Measurements from ENCODE around the gene SAMD11.
A peak's percentile ranks its signal among the peaks of the same experiment; 100 is the strongest.

The SAMD11 gene

DNA sequence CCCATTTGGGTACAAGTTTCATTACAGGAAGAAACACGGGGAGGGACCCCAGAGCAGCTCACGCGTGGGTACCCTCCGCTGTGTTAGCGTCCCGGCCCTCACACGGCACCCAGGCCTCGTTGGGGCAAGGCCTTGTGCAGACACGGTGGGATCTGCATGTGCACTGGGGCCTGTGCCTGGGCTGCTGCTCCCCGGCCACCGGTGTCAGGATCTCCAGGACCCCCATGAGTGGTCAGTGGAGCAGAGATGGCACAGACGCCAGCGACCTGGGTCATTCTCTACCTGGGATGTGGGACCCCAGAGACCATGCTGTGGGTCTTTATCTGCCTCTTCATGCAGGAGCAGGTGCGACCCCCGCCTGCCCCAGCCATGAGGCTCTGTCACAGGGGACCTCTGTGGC, 5.4 kb upstream of the SAMD11 start:
- no peak for DNase-seq

DNA sequence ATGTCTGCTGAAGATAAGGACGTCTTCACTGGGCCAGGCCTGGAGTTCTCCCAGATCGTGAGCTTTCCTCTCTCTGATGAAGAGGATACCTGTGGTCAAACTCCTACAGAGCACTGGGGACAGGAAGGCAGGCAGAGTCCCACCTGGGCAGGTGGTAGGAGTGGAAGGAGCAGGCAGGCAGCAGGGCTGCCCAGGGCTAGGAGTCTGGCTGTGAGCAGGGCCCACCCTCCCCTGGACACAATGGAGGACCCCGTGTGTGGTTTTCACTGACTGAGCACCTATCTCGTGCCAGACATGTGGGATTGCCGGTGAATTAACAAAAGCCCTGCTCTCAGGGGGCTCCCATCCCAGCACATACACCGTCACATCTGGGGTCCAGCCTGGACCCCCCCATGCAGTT, 4.9 kb upstream of the SAMD11 start:
- no peak for DNase-seq

DNA sequence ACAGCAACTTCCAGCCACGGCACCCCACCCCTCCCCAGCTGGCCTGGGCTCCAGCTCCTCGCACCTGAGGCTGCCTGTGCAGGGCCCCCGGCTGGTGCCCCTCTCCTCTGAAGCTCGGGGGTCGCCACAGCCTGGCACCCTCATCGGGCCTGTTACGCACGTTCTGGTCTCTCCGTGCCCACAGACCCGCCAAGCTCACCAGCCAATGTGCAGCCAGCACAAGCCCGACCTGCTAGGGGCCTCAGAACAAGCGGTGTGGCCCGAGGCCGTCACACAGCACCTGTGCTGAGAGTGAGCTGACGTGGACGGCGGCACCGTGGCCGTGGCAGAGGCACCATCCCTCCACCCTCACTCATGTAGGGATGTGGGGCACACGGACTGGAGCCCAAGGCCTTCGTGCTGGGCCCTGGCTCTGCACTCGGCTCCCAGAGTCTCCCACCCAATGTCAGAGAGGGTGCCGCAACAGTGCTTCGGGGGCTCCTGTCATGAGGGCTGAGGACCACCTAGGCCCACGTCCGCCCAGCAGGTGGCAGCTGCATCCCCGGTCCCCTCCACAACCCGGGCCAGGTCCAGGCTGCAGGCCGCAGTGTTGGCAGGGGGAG, 4.4 kb upstream of the SAMD11 start:
- no peak for DNase-seq

DNA sequence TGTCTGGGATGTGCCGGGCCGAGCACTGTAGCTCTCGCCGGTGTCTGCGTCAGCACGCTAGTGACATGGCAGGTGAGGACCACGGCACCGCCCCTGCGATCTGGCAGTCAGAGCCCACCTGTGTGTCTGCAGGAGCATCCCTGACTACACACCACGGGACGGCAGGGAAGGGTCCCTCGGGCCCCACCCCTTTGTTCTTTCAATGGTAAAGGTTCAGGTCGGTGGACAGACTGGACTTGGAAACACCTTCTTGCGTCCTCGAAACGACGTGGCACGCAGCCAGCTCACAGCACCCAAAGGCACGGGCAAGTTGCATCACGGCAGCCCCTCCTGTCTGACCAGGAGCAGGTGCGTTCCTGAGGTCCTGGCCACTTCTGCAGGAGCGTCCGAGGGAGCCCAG, 3.7 kb upstream of the SAMD11 start:
- DNase-seq: no peak

DNA sequence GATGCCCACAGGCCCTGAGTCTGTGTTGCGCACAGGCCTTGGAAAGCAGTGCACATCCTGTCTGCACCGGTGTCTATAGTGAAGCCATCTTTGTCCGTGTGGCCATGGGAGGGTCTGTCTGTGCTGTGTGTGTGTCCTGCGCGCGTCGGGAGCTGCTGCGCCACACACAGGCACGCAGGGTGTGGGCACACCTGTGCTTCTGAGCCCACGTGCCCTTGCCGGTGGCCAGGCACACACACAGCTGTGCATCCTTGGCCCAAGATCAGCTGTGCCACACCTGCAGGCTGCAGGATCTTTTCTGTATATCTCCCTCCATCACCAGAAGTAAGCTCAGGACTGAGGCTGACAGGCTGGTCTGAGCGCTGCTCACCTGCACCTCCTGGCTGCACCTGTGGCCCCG, 3.2 kb upstream of the SAMD11 start:
- no peak for DNase-seq

DNA sequence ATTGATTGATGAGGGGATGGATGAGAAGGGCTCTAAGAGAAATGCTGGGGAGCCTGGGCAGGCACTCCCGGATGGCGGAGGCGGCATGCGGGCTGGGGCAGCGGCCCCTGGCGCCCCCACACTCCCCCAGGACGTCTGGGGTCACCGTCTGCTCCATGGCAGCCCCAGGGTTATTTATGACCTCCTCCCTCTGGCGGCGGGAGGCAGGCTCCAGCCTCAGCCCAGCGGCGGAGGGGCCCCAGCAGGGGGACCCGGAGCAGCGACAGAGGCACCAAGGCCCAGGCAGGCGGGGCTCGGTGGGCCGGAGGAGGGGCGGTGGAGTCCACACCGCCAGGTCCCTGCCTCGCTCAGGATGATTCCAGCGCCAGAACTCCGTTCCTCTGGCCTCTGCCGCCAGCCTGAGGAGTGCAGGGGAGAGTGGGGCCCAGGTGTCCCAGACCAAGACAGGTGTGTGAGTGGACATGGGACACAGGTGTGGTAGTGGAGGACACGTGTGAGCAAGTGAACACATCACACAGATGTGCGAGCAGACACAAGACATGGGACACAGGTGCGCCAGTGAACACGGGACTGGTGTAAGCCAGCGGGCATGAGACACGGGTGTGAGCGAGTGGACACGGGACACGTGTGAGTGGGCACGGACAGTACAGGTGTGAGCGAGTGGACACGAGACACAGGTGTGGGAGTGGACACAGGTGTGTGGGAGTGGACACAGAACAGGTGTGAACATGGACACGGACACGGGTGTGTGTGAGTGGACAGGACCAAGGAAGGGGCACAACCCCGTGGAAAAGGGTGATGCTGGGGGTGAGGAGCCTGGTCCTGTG, 2.5 kb upstream of the SAMD11 start:
- peak; percentile 85 for DNase-seq

- no peak for DNase-seq
Observed at GRCh38 chr1:923991-924655, 400 bp downstream of the SAMD11 start.

GRCh38 chr1:924656-925560, 1.2 kb downstream of the SAMD11 start:
- peak; percentile 42 for DNase-seq

DNA sequence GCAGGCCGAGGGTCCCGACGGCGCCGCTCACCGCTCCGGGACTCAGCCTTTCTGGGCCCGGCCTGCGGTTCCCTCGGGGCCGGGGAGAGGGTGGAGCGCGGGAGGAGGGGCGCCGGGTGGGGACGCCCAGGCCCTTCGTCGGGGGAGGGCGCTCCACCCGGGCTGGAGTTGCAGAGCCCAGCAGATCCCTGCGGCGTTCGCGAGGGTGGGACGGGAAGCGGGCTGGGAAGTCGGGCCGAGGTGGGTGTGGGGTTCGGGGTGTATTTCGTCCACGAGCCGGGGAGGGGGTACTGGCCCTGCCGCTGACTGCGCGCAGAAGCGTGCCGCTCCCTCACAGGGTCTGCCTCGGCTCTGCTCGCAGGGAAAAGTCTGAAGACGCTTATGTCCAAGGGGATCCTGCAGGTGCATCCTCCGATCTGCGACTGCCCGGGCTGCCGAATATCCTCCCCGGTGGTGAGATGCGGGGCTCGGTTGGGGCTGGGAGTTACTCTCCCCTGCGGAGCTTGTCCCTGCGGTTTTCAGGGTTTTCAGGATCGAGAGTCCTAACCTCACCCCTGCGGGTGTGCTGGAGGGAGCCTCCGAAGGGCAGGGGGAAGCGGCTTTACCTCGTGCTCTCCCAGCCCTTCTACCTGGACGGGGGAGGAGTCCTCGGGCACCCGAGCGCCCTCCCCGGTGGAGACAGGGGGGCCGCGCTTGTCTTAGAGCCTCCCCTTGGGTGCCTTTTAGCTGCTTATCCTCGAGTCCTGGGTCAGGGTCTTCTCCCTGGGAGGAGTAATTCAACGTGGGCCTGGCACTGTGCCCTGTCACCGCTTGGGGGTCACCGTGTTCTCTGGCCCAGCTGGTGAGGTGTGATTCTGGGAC, 2.1 kb downstream of the SAMD11 start:
- peak; percentile 62 for DNase-seq

GRCh38 chr1:927234-927633, 3.5 kb downstream of the SAMD11 start:
- no peak for DNase-seq

DNA sequence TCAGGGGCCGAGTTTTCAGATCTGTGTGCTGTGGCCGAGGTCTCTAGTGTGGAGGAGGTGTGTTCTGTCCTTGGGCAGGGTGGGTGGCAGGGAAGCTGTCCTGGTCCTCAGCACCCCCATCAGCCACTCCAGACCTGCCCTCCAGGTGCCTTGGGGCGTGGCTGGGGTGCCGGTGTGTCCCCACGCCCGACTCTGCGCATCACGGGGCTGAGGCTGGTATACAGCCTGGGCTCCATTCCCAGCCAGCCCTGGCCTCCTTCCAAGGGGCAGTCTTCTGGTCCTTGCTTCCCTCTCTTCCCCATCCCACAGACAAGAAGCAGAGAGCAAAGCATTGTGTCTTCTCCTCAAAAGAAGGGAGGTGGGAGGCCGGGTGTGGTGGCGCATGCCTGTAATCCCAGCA, 4.0 kb downstream of the SAMD11 start:
- DNase-seq: no peak

GRCh38 chr1:928825-929661, 5.3 kb downstream of the SAMD11 start:
- no peak for DNase-seq

- no peak for DNase-seq
Observed at GRCh38 chr1:929712-930632, 6.2 kb downstream of the SAMD11 start.

DNA sequence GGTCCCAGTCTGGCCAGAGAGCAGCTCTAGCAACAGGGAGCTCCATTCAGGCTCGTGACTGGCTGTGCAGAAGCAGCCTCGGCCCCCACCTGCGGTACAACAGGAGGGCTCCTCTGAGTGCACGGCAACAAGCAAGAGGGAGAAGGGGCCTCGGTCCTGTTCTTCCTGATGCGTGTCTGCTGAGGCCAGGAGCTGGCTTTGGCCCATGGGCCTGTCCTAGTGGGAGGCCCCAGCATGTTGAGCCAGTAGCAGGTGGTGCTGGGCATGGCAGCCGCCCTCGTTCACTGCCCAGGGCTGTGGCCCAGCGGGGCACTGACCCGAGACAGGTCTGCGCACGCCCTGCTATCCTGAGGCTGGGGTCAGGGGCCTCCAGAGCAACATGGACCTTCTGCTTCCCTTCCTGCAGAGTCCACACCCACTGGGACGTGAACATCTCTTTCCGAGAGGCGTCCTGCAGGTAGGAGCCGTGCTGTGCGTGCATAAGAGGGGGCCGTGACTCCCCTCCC, 7.0 kb downstream of the SAMD11 start:
- no peak for DNase-seq

- DNase-seq: no peak
Observed at GRCh38 chr1:931380-932172, 7.9 kb downstream of the SAMD11 start.

GRCh38 chr1:932173-932510, 8.4 kb downstream of the SAMD11 start:
- DNase-seq: no peak

- no peak for DNase-seq
Observed at GRCh38 chr1:932776-933602, 9.3 kb downstream of the SAMD11 start.

DNA sequence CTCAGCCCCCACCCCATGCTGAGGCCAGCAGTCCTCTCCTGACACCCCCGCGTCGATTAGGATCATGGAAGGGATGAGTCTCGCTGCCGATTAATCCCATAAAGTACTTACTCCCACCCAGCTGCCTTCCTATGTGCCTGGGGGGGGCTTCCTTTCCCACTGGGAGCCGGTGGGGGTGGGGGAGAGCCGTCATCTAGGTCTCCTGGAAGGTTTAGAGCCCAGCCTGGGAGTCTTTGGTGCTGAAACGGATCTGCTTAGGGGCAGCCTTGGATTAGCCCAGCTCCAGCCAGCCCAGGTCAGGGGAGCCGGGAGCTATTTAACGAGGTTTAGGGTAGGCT, 9.8 kb downstream of the SAMD11 start:
- DNase-seq: no peak
